Measurements from ENCODE around the gene PDXK. TPM values are rescaled to one million over a fixed set of nuclear protein-coding genes. Genes with fewer than 3 reads are reported as not detected.

PDXK gene
- total and polyA plus RNA-seq, 2 of the 13 experiments (the other 11 are each of a cell fraction or from before 2014, with no cell fraction given), result 114 to 184 TPM

DNA sequence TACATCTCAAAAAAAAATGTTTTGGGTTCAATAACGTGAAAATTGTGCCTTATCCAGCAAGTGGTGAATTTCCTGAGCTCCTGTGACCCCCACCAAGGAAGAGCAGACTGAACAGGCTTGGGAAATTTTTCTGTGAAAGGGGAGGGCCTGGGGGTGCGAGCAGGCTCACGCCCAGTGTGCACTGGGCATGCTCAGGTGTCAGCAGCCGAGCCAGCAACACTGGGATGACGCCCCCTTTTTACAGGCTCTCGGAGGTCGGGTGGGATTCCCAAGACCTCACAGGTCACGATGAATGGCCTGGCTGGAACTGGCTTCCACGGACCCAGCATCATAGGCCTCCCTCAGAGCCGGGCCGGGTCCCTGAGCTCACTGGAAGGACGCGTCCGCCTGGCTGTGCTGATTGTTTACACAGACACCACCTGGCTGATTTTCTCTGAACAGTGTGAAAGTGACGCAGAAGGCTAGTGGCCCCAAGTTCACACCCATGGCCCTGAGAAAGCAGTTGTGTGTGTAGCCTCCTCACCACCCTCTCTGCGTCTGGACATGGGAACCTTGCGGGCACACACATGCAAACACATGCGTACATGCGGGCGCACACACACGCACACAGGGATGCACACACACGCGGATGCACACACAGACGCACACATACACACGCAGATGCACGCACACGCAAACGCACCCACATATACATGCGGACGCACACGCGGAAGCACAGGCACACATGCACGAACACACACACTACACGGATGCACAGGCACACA, 48.0 kb downstream of the PDXK start (continued):
- TF ChIP-seq, protein P1, sequence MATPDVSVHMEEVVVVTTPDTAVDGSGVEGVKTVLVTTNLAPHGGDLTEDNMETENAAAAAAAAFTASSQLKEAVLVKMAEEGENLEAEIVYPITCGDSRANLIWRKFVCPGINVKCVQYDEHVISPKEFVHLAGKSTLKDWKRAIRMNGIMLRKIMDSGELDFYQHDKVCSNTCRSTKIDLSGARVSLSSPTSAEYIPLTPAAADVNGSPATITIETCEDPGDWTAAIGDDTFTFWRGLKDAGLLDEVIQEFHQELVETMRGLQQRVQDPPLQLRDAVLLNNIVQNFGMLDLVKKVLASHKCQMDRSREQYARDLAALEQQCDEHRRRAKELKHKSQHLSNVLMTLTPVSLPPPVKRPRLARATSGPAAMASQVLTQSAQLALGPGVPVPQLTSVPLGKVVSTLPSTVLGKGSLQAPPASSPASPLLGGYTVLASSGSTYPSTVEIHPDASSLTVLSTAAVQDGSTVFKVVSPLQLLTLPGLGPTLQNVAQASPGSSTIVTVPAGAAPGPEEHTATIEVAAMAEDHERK (CRISPR knock-in tag; IDR thresholded peaks at IDR 0.05; ENCODE audit: low read depth), result no peak
- TF ChIP-seq, protein P2, sequence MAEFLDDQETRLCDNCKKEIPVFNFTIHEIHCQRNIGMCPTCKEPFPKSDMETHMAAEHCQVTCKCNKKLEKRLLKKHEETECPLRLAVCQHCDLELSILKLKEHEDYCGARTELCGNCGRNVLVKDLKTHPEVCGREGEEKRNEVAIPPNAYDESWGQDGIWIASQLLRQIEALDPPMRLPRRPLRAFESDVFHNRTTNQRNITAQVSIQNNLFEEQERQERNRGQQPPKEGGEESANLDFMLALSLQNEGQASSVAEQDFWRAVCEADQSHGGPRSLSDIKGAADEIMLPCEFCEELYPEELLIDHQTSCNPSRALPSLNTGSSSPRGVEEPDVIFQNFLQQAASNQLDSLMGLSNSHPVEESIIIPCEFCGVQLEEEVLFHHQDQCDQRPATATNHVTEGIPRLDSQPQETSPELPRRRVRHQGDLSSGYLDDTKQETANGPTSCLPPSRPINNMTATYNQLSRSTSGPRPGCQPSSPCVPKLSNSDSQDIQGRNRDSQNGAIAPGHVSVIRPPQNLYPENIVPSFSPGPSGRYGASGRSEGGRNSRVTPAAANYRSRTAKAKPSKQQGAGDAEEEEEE (CRISPR knock-in tag; IDR thresholded peaks at IDR 0.05; ENCODE audit: borderline replicate concordance), result no peak
- TF ChIP-seq MEIS1 (CRISPR knock-in tag; IDR thresholded peaks at IDR 0.05; ENCODE audit: borderline replicate concordance) (0 out of 2 replicates have a peak, but pooled peaks have one; percentile 42), ZNF224 (CRISPR knock-in tag; IDR thresholded peaks at IDR 0.05) (no peak), ISX (CRISPR knock-in tag; conservative IDR thresholded peaks at IDR 0.05) (no peak), ZNF556 (CRISPR knock-in tag; IDR thresholded peaks at IDR 0.05; ENCODE audit: borderline replicate concordance) (no peak), ZNF598 (CRISPR knock-in tag; IDR thresholded peaks at IDR 0.05; ENCODE audit: borderline replicate concordance) (peak; percentile 29; the same call in 1 of the 2 replicates), ZNF160 (CRISPR knock-in tag; IDR thresholded peaks at IDR 0.05) (no peak), FLYWCH1 (CRISPR knock-in tag; IDR thresholded peaks at IDR 0.05) (no peak), ONECUT2 (CRISPR knock-in tag; IDR thresholded peaks at IDR 0.05) (no peak), PAXIP1 (CRISPR knock-in tag; conservative IDR thresholded peaks at IDR 0.05) (no peak), CENPT (CRISPR knock-in tag; IDR thresholded peaks at IDR 0.05; ENCODE audit: low read depth) (0 out of 2 replicates have a peak, but pooled peaks have one; percentile 45), ZNF253 (CRISPR knock-in tag; IDR thresholded peaks at IDR 0.05; ENCODE audit: borderline replicate concordance) (0 out of 2 replicates have a peak, but pooled peaks have one; percentile 46), TP53 (CRISPR knock-in tag; conservative IDR thresholded peaks at IDR 0.05) (no peak), ZNF792 (CRISPR knock-in tag; IDR thresholded peaks at IDR 0.05) (no peak), PBX3 (CRISPR knock-in tag; IDR thresholded peaks at IDR 0.05; ENCODE audit: borderline replicate concordance) (no peak), AKAP8 (CRISPR knock-in tag; IDR thresholded peaks at IDR 0.05) (peak; percentile 56; the same call in 1 of the 2 replicates), GATAD2A (CRISPR knock-in tag; IDR thresholded peaks at IDR 0.05) (no peak), ZBTB7A (CRISPR knock-in tag; IDR thresholded peaks at IDR 0.05) (peak; percentile 29; the same call in 1 of the 2 replicates)
- TF ChIP-seq, protein P3, sequence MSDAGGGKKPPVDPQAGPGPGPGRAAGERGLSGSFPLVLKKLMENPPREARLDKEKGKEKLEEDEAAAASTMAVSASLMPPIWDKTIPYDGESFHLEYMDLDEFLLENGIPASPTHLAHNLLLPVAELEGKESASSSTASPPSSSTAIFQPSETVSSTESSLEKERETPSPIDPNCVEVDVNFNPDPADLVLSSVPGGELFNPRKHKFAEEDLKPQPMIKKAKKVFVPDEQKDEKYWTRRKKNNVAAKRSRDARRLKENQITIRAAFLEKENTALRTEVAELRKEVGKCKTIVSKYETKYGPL (CRISPR knock-in tag; IDR thresholded peaks at IDR 0.05), result no peak
- TF ChIP-seq, protein P4, sequence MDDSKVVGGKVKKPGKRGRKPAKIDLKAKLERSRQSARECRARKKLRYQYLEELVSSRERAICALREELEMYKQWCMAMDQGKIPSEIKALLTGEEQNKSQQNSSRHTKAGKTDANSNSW (CRISPR knock-in tag; IDR thresholded peaks at IDR 0.05; ENCODE audit: borderline replicate concordance), result no peak

Measured in HepG2 (cell line).